ENCODE data around the gene SSTR3. TPM values are rescaled to one million over a fixed set of nuclear protein-coding genes. Genes with fewer than 3 reads are reported as not detected.

The SSTR3 gene
- total RNA-seq, 2 experiments from 2014 or later, result 14.8 to 15.6 TPM

- H3K4me3 Mint-ChIP-seq, result peak overlapping the region; percentile 92
- peaks cover 83% of the 10 kb centered on the region for H3K36me3 Mint-ChIP-seq (ENCODE audit: low read depth)
- peaks cover 6% of the 10 kb centered on the region for H3K9me3 Mint-ChIP-seq (ENCODE audit: low read depth)
- peaks cover 90% of the 10 kb centered on the region for H3K4me1 Mint-ChIP-seq
- DNase-seq, result peak; percentile 71
- ATAC-seq, result no peak
- intact Hi-C loops (cut with DNase I, micrococcal nuclease), result no loop called here
- ChIA-PET CTCF (interaction anchor here (0.6 to 5.4 kb wide), 8 partner anchors 10 to 379 kb away, joined by 3 to 70 read pairs (median 6); partner anchors contain the start of gene RAC2), POLR2A (interaction anchor here (1.4 to 5.4 kb wide), 4 partner anchors 9 to 72 kb away, joined by 3 to 55 read pairs (median 10); partner anchors contain the start of gene RAC2)
- no peaks in the 10 kb centered on the region for H3K27me3 Mint-ChIP-seq
- peak overlapping the region; percentile 99 for H3K27ac Mint-ChIP-seq
Measured at GRCh38 chr22:37228106-37229011, 16.1 kb upstream of the SSTR3 start.

DNA sequence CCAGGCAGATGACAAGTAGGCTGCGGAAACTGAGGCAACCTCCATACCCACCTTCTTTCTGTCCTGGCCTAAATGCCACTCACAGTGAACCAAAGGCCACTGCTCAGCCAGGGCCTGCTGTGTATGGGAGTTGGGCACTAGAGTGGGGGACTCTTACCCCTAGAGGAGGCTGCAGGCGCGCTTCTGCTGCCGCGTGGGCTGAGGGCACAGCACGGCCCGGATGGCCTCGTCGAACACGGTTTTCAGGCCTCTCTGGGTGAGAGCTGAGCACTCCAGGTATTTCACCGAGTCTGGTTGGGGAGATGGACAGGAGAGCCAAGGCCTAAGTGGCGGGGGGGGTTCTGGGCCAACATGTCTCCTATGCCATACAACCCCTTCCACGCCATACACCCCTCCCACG lies 14.2 kb upstream of the SSTR3 start:
- H3K27ac Mint-ChIP-seq, result peak overlapping the region; percentile 68
- CTCF ChIA-PET, result interaction anchor here (0.6 to 2.9 kb wide), 3 partner anchors 12 to 35 kb away, joined by 3 to 24 read pairs (median 17); no protein-coding TSS in a partner anchor
- no peak for ATAC-seq
- H3K27me3 Mint-ChIP-seq, result no peaks in the 10 kb centered on the region
- H3K4me1 Mint-ChIP-seq, result peaks cover 90% of the 10 kb centered on the region
- H3K4me3 Mint-ChIP-seq, result no peak overlapping the region
- peak; percentile 17 for DNase-seq
- peaks cover 84% of the 10 kb centered on the region for H3K36me3 Mint-ChIP-seq (ENCODE audit: low read depth)
- intact Hi-C loops (cut with DNase I, micrococcal nuclease), result no loop called here
- POLR2A ChIA-PET, result interaction anchor here (1.0 kb wide), 1 partner anchor 13 kb away, joined by 4 read pairs; no protein-coding TSS in a partner anchor
- peaks cover 11% of the 10 kb centered on the region for H3K9me3 Mint-ChIP-seq (ENCODE audit: low read depth)

GRCh38 chr22:37226087-37226486 lies 13.8 kb upstream of the SSTR3 start:
- no peak overlapping the region for H3K4me3 Mint-ChIP-seq
- ChIA-PET POLR2A (interaction anchor here (1.0 kb wide), 1 partner anchor 13 kb away, joined by 4 read pairs; no protein-coding TSS in a partner anchor), CTCF (interaction anchor here (0.6 to 2.9 kb wide), 3 partner anchors 12 to 35 kb away, joined by 3 to 24 read pairs (median 17); no protein-coding TSS in a partner anchor)
- peaks cover 84% of the 10 kb centered on the region for H3K36me3 Mint-ChIP-seq (ENCODE audit: low read depth)
- peaks cover 13% of the 10 kb centered on the region for H3K9me3 Mint-ChIP-seq (ENCODE audit: low read depth)
- H3K27ac Mint-ChIP-seq, result peak overlapping the region; percentile 68
- no peak for DNase-seq
- peaks cover 90% of the 10 kb centered on the region for H3K4me1 Mint-ChIP-seq
- no peaks in the 10 kb centered on the region for H3K27me3 Mint-ChIP-seq
- intact Hi-C loops (cut with DNase I, micrococcal nuclease), result no loop called here
- no peak for ATAC-seq

DNA sequence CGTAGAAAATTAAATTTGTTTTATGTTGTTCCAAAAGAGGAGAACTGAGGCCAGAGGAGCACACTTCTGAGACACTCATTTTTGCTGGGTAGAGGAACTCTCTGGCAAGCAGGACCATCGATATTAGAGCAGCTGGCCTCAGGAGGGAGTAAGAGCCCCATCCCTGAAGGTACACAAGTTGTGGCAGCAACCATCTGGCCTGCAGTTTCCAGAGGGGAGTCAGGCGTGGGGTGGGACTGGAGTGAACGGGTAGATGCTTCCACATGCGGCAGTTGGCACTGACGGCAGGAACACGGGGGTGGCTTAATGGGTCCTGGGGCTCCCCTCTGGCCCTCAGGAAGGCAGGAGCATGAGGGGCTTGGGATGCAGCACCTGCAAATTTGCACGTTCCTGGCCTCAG lies 13.2 kb upstream of the SSTR3 start:
- ATAC-seq, result no peak
- intact Hi-C loops (cut with DNase I, micrococcal nuclease), result no loop called here
- ChIA-PET CTCF (interaction anchor here (2.7 to 2.9 kb wide), 2 partner anchors 26 to 36 kb away, joined by 17 to 24 read pairs; no protein-coding TSS in a partner anchor), POLR2A (no interaction called here)
- no peak overlapping the region for H3K4me3 Mint-ChIP-seq
- H3K36me3 Mint-ChIP-seq (ENCODE audit: low read depth), result peaks cover 87% of the 10 kb centered on the region
- peaks cover 13% of the 10 kb centered on the region for H3K9me3 Mint-ChIP-seq (ENCODE audit: low read depth)
- peaks cover 90% of the 10 kb centered on the region for H3K4me1 Mint-ChIP-seq
- DNase-seq, result no peak
- peak overlapping the region; percentile 94 for H3K27ac Mint-ChIP-seq
- no peaks in the 10 kb centered on the region for H3K27me3 Mint-ChIP-seq

GRCh38 chr22:37224757-37225420 lies 12.6 kb upstream of the SSTR3 start:
- Mint-ChIP-seq H3K4me3 (no peak overlapping the region), H3K27ac (peak overlapping the region; percentile 94), H3K9me3 (ENCODE audit: low read depth) (peaks cover 13% of the 10 kb centered on the region), H3K36me3 (ENCODE audit: low read depth) (peaks cover 89% of the 10 kb centered on the region), H3K4me1 (peaks cover 89% of the 10 kb centered on the region), H3K27me3 (no peaks in the 10 kb centered on the region)
- DNase-seq (no peak), ATAC-seq (no peak)
- intact Hi-C loops (cut with DNase I, micrococcal nuclease), result no loop called here
- CTCF ChIA-PET, result interaction anchor here (0.6 to 2.9 kb wide), 3 partner anchors 25 to 450 kb away, joined by 3 to 24 read pairs (median 17); no protein-coding TSS in a partner anchor
- POLR2A ChIA-PET, result no interaction called here

DNA sequence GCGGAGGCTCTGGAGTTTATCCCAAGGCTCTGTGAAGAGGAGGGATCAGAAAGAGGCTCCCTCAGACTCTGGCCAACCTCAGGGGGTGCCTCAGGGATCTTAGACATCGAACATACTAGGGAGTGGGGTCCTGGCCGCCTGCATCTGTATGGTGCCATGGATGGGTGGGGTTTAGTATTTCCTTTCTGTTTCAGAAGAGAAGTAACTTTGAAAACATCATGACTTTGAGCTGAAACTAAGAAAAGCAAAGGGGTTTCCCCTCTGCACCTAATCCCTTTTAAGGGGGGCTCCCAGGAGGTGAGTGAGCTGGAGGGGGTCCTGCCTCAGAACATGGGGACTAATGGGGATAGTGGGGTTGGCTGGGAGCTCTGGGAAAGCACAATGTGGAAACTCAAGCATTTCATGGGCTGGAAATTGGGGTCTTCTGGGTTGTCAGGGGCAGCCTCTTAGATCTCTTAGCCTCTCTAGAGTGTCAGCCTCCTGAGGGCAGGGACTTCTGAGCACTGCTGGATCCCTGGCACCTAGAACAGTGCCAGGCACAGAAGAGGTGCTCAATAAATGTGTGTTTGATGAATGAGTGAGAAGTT lies 11.8 kb upstream of the SSTR3 start:
- peak; percentile 14 for ATAC-seq
- DNase-seq, result peak; percentile 61

GRCh38 chr22:37222440-37222971 lies 10.2 kb upstream of the SSTR3 start:
- DNase-seq (peak; percentile 83), ATAC-seq (peak; percentile 39)
- H3K4me1 Mint-ChIP-seq, result peaks cover 88% of the 10 kb centered on the region
- H3K9me3 Mint-ChIP-seq (ENCODE audit: low read depth), result peaks cover 15% of the 10 kb centered on the region
- intact Hi-C loops (cut with DNase I, micrococcal nuclease), result loop anchor here in 1 of 2 experiments (1.0 kb wide), 1 partner anchor 8 kb away; no protein-coding TSS in a partner anchor
- peak overlapping the region; percentile 34 for H3K4me3 Mint-ChIP-seq
- POLR2A ChIA-PET, result interaction anchor here (0.6 to 1.7 kb wide), 9 partner anchors 9 to 143 kb away, joined by 3 to 13 read pairs (median 4); no protein-coding TSS in a partner anchor
- CTCF ChIA-PET, result interaction anchor here (0.7 to 1.3 kb wide), 6 partner anchors 15 to 85 kb away, joined by 3 to 5 read pairs (median 4); partner anchors contain the start of gene RAC2
- H3K27ac Mint-ChIP-seq, result peak overlapping the region; percentile 94
- H3K36me3 Mint-ChIP-seq (ENCODE audit: low read depth), result peaks cover 84% of the 10 kb centered on the region
- no peaks in the 10 kb centered on the region for H3K27me3 Mint-ChIP-seq

More for the DNA sequence above, 11.8 kb upstream of the SSTR3 start:
- Mint-ChIP-seq H3K36me3 (ENCODE audit: low read depth) (peaks cover 88% of the 10 kb centered on the region), H3K27ac (peak overlapping the region; percentile 94), H3K9me3 (ENCODE audit: low read depth) (peaks cover 13% of the 10 kb centered on the region), H3K4me3 (peak overlapping the region; percentile 6), H3K27me3 (no peaks in the 10 kb centered on the region), H3K4me1 (peaks cover 89% of the 10 kb centered on the region)
- CTCF ChIA-PET, result interaction anchor here (0.6 to 2.9 kb wide), 4 partner anchors 10 to 37 kb away, joined by 3 to 24 read pairs (median 10); no protein-coding TSS in a partner anchor
- intact Hi-C loops (cut with DNase I, micrococcal nuclease), result no loop called here
- POLR2A ChIA-PET, result interaction anchor here (0.6 to 1.0 kb wide), 2 partner anchors 18 to 77 kb away, joined by 3 read pairs; no protein-coding TSS in a partner anchor

- ATAC-seq, result no peak
- Mint-ChIP-seq H3K4me1 (peaks cover 95% of the 10 kb centered on the region), H3K4me3 (peak overlapping the region; percentile 34), H3K36me3 (ENCODE audit: low read depth) (peaks cover 90% of the 10 kb centered on the region), H3K27ac (peak overlapping the region; percentile 94), H3K9me3 (ENCODE audit: low read depth) (peaks cover 15% of the 10 kb centered on the region), H3K27me3 (no peaks in the 10 kb centered on the region)
- DNase-seq, result peak; percentile 51
- intact Hi-C loops (cut with DNase I, micrococcal nuclease), result loop anchor here in 1 of 2 experiments (1.0 kb wide), 1 partner anchor 9 kb away; no protein-coding TSS in a partner anchor
- ChIA-PET POLR2A (interaction anchor here (1.2 to 1.7 kb wide), 5 partner anchors 10 to 100 kb away, joined by 3 to 13 read pairs (median 4); no protein-coding TSS in a partner anchor), CTCF (interaction anchor here (0.9 to 6.3 kb wide), 7 partner anchors 9 to 49 kb away, joined by 3 to 37 read pairs (median 5); partner anchors contain the start of gene RAC2)
Measured at GRCh38 chr22:37221424-37222333, 9.4 kb upstream of the SSTR3 start.

GRCh38 chr22:37220543-37220981 lies 8.3 kb upstream of the SSTR3 start:
- ChIA-PET POLR2A (no interaction called here), CTCF (interaction anchor here (1.0 to 6.3 kb wide), 5 partner anchors 10 to 58 kb away, joined by 3 to 37 read pairs (median 13); partner anchors contain the start of gene RAC2)
- peak; percentile 54 for DNase-seq
- H3K27me3 Mint-ChIP-seq, result no peaks in the 10 kb centered on the region
- H3K9me3 Mint-ChIP-seq (ENCODE audit: low read depth), result peaks cover 15% of the 10 kb centered on the region
- ATAC-seq, result no peak
- H3K27ac Mint-ChIP-seq, result peak overlapping the region; percentile 94
- peaks cover 86% of the 10 kb centered on the region for H3K36me3 Mint-ChIP-seq (ENCODE audit: low read depth)
- peak overlapping the region; percentile 78 for H3K4me3 Mint-ChIP-seq
- peaks cover 94% of the 10 kb centered on the region for H3K4me1 Mint-ChIP-seq
- intact Hi-C loops (cut with DNase I, micrococcal nuclease), result no loop called here

All from activated CD4-positive, alpha-beta T cell treated with anti-CD3 and anti-CD28 coated beads for 36 hours (primary cell).